K562 (cell line): ENCODE data around the gene SERTAD1. TPM values are rescaled to one million over a fixed set of nuclear protein-coding genes. Genes with fewer than 3 reads are reported as not detected.

Experiments used
- BCOR ChIP-seq: fragments of 450-650 bp; IDR thresholded peaks from 2 replicates; pipeline ENCODE4 v1.6.1; 2016
- CC2D1A ChIP-seq: fragments of 450-650 bp; IDR thresholded peaks from 2 replicates; pipeline ENCODE4 v1.6.1; 2017; ENCODE audit warnings: mild to moderate bottlenecking
- HDAC1 ChIP-seq, 2 experiments: fragments of 450-650 bp; IDR thresholded peaks; 2 replicates each; pipeline ENCODE4 v1.6.1; 2016 to 2017; ENCODE audit warnings: inconsistent platforms in 1 of 2, mild to moderate bottlenecking in 1 of 2, moderate library complexity in 1 of 2
- HNRNPLL ChIP-seq: fragments of 200-400 bp; formaldehyde crosslinking; IDR thresholded peaks from 2 replicates; pipeline ENCODE4 v1.6.1; 2017; ENCODE audit warnings: low read length, low read depth, mild to moderate bottlenecking; ENCODE audit not compliant: poor library complexity, severe bottlenecking
- JUNB ChIP-seq: fragments of 450-650 bp; formaldehyde crosslinking; conservative IDR thresholded peaks from 2 replicates; pipeline ENCODE4 v1.4.0; 2020; ENCODE audit warnings: mild to moderate bottlenecking
- NCOA2 ChIP-seq, 2 experiments: fragments of 450-650 bp; IDR thresholded peaks; 2 replicates each; pipeline ENCODE4 v1.6.1; 2018; ENCODE audit warnings: mild to moderate bottlenecking in 2 of 2, moderate library complexity in 1 of 2; ENCODE audit not compliant: partially characterized antibody in 2 of 2
- NCOA6 ChIP-seq: fragments of 450-650 bp; IDR thresholded peaks from 2 replicates; pipeline ENCODE4 v1.6.1; 2017; ENCODE audit warnings: mild to moderate bottlenecking
- PHB ChIP-seq: fragments of 250-450 bp; sonication (Bioruptor Pico); IDR thresholded peaks from 2 replicates; pipeline ENCODE4 v1.5.0; 2021
- POLR2H ChIP-seq: IDR thresholded peaks from 2 replicates; pipeline ENCODE4 v1.6.1; 2016; ENCODE audit warnings: missing genetic modification characterization, low read depth, mild to moderate bottlenecking, control low read depth, missing compliant biosample characterization, moderate library complexity
- PPARD ChIP-seq: fragments of 250-450 bp; sonication (Bioruptor Pico); IDR thresholded peaks from 2 replicates; pipeline ENCODE4 v1.8.0; 2022; ENCODE audit warnings: inconsistent platforms, mild to moderate bottlenecking, moderate library complexity
- RBFOX2 ChIP-seq: fragments of 200-400 bp; formaldehyde crosslinking; IDR thresholded peaks from 2 replicates; pipeline ENCODE4 v1.6.1; 2017; ENCODE audit warnings: low read depth, mild to moderate bottlenecking, low read length, moderate library complexity
- SRF ChIP-seq, 2 experiments: fragments of 250-450, 450-650 bp in 1 of 2; sonication (Bioruptor Pico) in 1 of 2; sonication (generic) in 1 of 2; formaldehyde crosslinking; IDR thresholded peaks; 2 replicates each; pipeline versions ENCODE4 v1.5.0 to v1.5.1; 2020 to 2022; ENCODE audit warnings: mild to moderate bottlenecking in 1 of 2, missing genetic modification reagents in 1 of 2
- TAL1 ChIP-seq: fragments of 450-650 bp; IDR thresholded peaks from 2 replicates; pipeline ENCODE4 v1.6.1; 2016; ENCODE audit warnings: mild to moderate bottlenecking
- ZC3H8 ChIP-seq: fragments of 450-650 bp; IDR thresholded peaks from 2 replicates; pipeline ENCODE4 v1.6.1; 2017
- polyA plus RNA-seq, 8 experiments: library from polyadenylated mRNA; depleted of rRNA in 4 of 8; stranded (reverse) in 5 of 8; unstranded in 3 of 8; fragments of >200 nt; fragmentation: Nextera tagmentation in 2 of 8; fragmentation: Illumina TruSeq in 1 of 8; extraction: Ambion mirVana in 2 of 8; extraction: Trizol in 1 of 8; gene quantifications; 2 replicates each; pipeline versions ENCODE4 v1.2.1 to v1.2.3, GENCODE V29; 2011 to 2014; ENCODE audit warnings: inconsistent platforms in 1 of 8, missing spikeins in 1 of 8
- total RNA-seq, 7 experiments: library from RNA; depleted of rRNA in 6 of 7; stranded (reverse); fragments of >200 nt in 6 of 7; fragmentation: Illumina TruSeq in 2 of 7; extraction: Trizol in 2 of 7; gene quantifications; 2 replicates each; pipeline versions ENCODE4 v1.2.1 to v1.2.3, GENCODE V29; 2011 to 2021; ENCODE audit warnings: low replicate concordance in 1 of 7
- TF ChIP-seq, protein P1 (sequence below), 2 experiments: IDR thresholded peaks; 2 replicates each; pipeline ENCODE4 v1.6.1; 2011; ENCODE audit warnings: borderline replicate concordance in 1 of 2, control low read depth in 1 of 2, low read depth in 1 of 2, low read length in 1 of 2, mild to moderate bottlenecking in 1 of 2, mixed read lengths in 1 of 2, moderate library complexity in 1 of 2; ENCODE audit not compliant: insufficient read depth in 1 of 2, insufficient read length in 1 of 2, poor library complexity in 1 of 2, severe bottlenecking in 1 of 2; ENCODE audit errors: extremely low read depth in 1 of 2
- TF ChIP-seq, protein P2 (sequence below), 2 experiments: fragments of 200-800 bp in 1 of 2; sonication (Bioruptor generic) in 1 of 2; sonication (generic) in 1 of 2; formaldehyde crosslinking in 1 of 2; IDR thresholded peaks in 1 of 2; conservative IDR thresholded peaks in 1 of 2; 2 replicates each; pipeline versions ENCODE4 v1.5.0 to v1.6.1; 2016 to 2020; ENCODE audit warnings: missing compliant biosample characterization in 1 of 2, missing genetic modification characterization in 1 of 2, missing genetic modification reagents in 1 of 2
- TF ChIP-seq, protein P3 (sequence below), 2 experiments: fragments of 450-650 bp; IDR thresholded peaks; 2 replicates each; pipeline ENCODE4 v1.6.1; 2016
- TF ChIP-seq, protein P4 (sequence below), 2 experiments: fragments of 250-450 bp in 1 of 2; fragments of 450-650 bp in 1 of 2; sonication (Bioruptor Pico) in 1 of 2; IDR thresholded peaks; 2 replicates each; pipeline versions ENCODE4 v1.6.1 to v1.8.0; 2016 to 2021; ENCODE audit warnings: mild to moderate bottlenecking in 2 of 2, moderate library complexity in 2 of 2, missing compliant biosample characterization in 1 of 2, missing genetic modification characterization in 1 of 2

SERTAD1 gene
- total and polyA plus RNA-seq, 9 of the 15 experiments (the other 6 are each of a cell fraction or from before 2014, with no cell fraction given) = 0.15 to 8.7 (median 4.9) TPM

DNA sequence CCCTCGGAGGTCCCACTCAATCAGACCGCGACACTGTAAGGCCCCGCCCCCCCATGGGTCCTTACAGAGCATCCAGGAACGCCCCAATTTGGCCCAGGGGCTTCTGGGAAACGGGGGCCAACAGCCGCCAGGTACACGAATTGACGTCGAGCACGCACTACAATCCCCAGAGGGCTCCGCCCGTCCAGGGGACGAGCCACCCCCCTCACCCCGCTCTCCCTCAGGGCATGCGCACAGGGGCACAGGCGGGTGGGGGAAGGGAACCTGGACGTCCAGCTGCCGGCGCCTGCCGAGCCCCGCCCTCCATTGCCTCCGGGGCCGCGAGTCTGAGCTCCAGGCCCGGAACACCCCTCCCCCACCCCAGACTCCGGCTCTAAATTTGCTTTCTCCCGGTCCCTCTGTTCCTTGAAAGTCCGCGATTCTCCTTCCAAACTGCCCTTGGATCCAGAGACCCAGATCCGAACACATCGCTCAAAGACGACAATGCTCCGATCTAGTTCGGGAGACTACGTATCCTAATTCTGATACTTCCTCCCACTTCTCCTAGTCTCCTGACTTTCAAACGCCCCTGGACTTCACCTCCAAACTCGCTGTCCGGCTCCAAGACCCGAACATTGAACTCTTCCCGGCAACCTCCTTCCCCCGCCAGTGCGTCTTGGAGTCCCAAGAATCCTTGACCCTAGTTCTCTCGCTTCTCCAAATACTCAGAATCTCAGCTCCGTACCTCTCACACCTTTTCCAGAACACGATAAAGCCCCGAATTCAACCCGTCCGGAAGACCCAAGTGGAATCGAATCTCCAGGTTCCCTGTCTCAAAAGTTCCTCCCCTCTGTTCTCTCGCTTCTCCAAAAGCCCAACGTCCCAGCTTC lies 17.6 kb upstream of the SERTAD1 start (continued):
- TF ChIP-seq RBFOX2 = peak; percentile 90
- TF ChIP-seq, protein P1, sequence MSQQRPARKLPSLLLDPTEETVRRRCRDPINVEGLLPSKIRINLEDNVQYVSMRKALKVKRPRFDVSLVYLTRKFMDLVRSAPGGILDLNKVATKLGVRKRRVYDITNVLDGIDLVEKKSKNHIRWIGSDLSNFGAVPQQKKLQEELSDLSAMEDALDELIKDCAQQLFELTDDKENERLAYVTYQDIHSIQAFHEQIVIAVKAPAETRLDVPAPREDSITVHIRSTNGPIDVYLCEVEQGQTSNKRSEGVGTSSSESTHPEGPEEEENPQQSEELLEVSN (IDR thresholded peaks at IDR 0.05; ENCODE audit: borderline replicate concordance in 1 of 2, extremely low read depth in 1 of 2, insufficient read depth in 1 of 2, insufficient read length in 1 of 2, low read depth in 1 of 2, low read length in 1 of 2, poor library complexity in 1 of 2, severe bottlenecking in 1 of 2) = no peak
- TF ChIP-seq NCOA2 (IDR thresholded peaks at IDR 0.05; ENCODE audit: partially characterized antibody in 2 of 2) = no peak
- 0 out of 2 replicates have a peak, but pooled peaks have one; percentile 7 for TF ChIP-seq ZC3H8
- no peak for TF ChIP-seq TAL1
- TF ChIP-seq NCOA6 = peak; percentile 46
- peak; percentile 38; the same call in 1 of the 2 replicates for TF ChIP-seq CC2D1A
- no peak for TF ChIP-seq PHB (CRISPR knock-in tag)
- TF ChIP-seq BCOR = 0 out of 2 replicates have a peak, but pooled peaks have one; percentile 31
- TF ChIP-seq SRF (CRISPR knock-in tag; IDR thresholded peaks at IDR 0.05) = peak; percentile 34 to 88; a peak in 3 of 4 replicates
- TF ChIP-seq, protein P2, sequence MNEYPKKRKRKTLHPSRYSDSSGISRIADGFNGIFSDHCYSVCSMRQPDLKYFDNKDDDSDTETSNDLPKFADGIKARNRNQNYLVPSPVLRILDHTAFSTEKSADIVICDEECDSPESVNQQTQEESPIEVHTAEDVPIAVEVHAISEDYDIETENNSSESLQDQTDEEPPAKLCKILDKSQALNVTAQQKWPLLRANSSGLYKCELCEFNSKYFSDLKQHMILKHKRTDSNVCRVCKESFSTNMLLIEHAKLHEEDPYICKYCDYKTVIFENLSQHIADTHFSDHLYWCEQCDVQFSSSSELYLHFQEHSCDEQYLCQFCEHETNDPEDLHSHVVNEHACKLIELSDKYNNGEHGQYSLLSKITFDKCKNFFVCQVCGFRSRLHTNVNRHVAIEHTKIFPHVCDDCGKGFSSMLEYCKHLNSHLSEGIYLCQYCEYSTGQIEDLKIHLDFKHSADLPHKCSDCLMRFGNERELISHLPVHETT (CRISPR knock-in tag; conservative IDR thresholded peaks at IDR 0.05 in 1 of 2, IDR thresholded peaks at IDR 0.05 in 1 of 2) = no peak; a peak in 1 of 4 replicates
- TF ChIP-seq, protein P3, sequence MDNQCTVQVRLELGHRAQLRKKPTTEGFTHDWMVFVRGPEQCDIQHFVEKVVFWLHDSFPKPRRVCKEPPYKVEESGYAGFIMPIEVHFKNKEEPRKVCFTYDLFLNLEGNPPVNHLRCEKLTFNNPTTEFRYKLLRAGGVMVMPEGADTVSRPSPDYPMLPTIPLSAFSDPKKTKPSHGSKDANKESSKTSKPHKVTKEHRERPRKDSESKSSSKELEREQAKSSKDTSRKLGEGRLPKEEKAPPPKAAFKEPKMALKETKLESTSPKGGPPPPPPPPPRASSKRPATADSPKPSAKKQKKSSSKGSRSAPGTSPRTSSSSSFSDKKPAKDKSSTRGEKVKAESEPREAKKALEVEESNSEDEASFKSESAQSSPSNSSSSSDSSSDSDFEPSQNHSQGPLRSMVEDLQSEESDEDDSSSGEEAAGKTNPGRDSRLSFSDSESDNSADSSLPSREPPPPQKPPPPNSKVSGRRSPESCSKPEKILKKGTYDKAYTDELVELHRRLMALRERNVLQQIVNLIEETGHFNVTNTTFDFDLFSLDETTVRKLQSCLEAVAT (IDR thresholded peaks at IDR 0.05) = peak in 1 of 2 experiments; percentile 76; a peak in 2 of 4 replicates
- TF ChIP-seq, protein P4, sequence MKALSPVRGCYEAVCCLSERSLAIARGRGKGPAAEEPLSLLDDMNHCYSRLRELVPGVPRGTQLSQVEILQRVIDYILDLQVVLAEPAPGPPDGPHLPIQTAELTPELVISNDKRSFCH (CRISPR knock-in tag; IDR thresholded peaks at IDR 0.05) = no peak
- TF ChIP-seq, protein P4 (tag; IDR thresholded peaks at IDR 0.05) = no peak
- TF ChIP-seq POLR2H (tag) = peak; percentile 66
- TF ChIP-seq PPARD = no peak
- TF ChIP-seq HDAC1 (IDR thresholded peaks at IDR 0.05) = 0 out of 4 replicates have a peak, but pooled peaks of 1 of the 2 experiments have one; percentile 26
- peak; percentile 49 for TF ChIP-seq HNRNPLL
- TF ChIP-seq JUNB (CRISPR knock-in tag) = no peak
